GM19468 (cell line): ENCODE results near the gene ADGRF4.

Source experiments
- ATAC-seq: cut with Tn5 transposase; IDR thresholded peaks from one replicate; pipeline ENCODE4 v1.9.1; 2021; ENCODE audit warnings: mild to moderate bottlenecking, moderate library complexity, moderate number of reproducible peaks; ENCODE audit not compliant: unreplicated experiment; ENCODE audit errors: extremely low read depth

The ADGRF4 gene

GRCh38 chr6:47680724-47681123, 17.7 kb upstream of the ADGRF4 start:
- no peak for ATAC-seq

- no peak for ATAC-seq
Observed at GRCh38 chr6:47681201-47681990, 17.0 kb upstream of the ADGRF4 start.

GRCh38 chr6:47686411-47686810, 12.0 kb upstream of the ADGRF4 start:
- ATAC-seq, result no peak

- no peak for ATAC-seq
Observed at GRCh38 chr6:47687432-47687831, 10.9 kb upstream of the ADGRF4 start.

GRCh38 chr6:47690214-47690613, 8.2 kb upstream of the ADGRF4 start:
- no peak for ATAC-seq

- ATAC-seq, result no peak
Observed at GRCh38 chr6:47690791-47691190, 7.6 kb upstream of the ADGRF4 start.

- ATAC-seq, result no peak
Observed at GRCh38 chr6:47697925-47698324, 455 bp upstream of the ADGRF4 start.

- ATAC-seq, result no peak
Observed at GRCh38 chr6:47700053-47700452, 1.7 kb downstream of the ADGRF4 start.

GRCh38 chr6:47700596-47700995, 2.2 kb downstream of the ADGRF4 start:
- no peak for ATAC-seq

- peak; percentile 94 for ATAC-seq
Observed at GRCh38 chr6:47701363-47701762, 3.0 kb downstream of the ADGRF4 start.

- no peak for ATAC-seq
Observed at GRCh38 chr6:47709160-47709559, 10.8 kb downstream of the ADGRF4 start.

- ATAC-seq, result no peak
Observed at GRCh38 chr6:47710295-47710694, 11.9 kb downstream of the ADGRF4 start.

GRCh38 chr6:47713200-47713599, 14.8 kb downstream of the ADGRF4 start:
- no peak for ATAC-seq

GRCh38 chr6:47714802-47715201, 16.4 kb downstream of the ADGRF4 start:
- ATAC-seq, result no peak

GRCh38 chr6:47715782-47716181, 17.4 kb downstream of the ADGRF4 start:
- no peak for ATAC-seq

GRCh38 chr6:47716207-47716606, 17.8 kb downstream of the ADGRF4 start:
- no peak for ATAC-seq

- no peak for ATAC-seq
Observed at GRCh38 chr6:47718571-47718970, 20.2 kb downstream of the ADGRF4 start.

GRCh38 chr6:47721189-47721588, 22.8 kb downstream of the ADGRF4 start:
- ATAC-seq, result no peak

GRCh38 chr6:47722194-47722593, 23.8 kb downstream of the ADGRF4 start:
- peak; percentile 64 for ATAC-seq

- ATAC-seq, result no peak
Observed at GRCh38 chr6:47724300-47724699, 25.9 kb downstream of the ADGRF4 start.

GRCh38 chr6:47727391-47727790, 29.0 kb downstream of the ADGRF4 start:
- no peak for ATAC-seq

GRCh38 chr6:47729019-47729418, 30.6 kb downstream of the ADGRF4 start:
- no peak for ATAC-seq
